ENCODE measurements around the gene LAMA3. TPM values are rescaled to one million over a fixed set of nuclear protein-coding genes. Genes with fewer than 3 reads are reported as not detected.

Gene LAMA3
- total RNA-seq, 4 donors from 2014 or later = 46.5 to 75.4 (median 57.4) TPM

- TF ChIP-seq POLR2A (IDR thresholded peaks at IDR 0.05) (no peak), CTCF (IDR thresholded peaks at IDR 0.05) (no peak)
- intact Hi-C loops (cut with DNase I; ENCODE audit: low total_unique reads) = no loop called here
- Histone ChIP-seq H3K36me3 (no peaks in the 10 kb centered on the region), H3K4me1 (peaks cover 0 to 5% of the 10 kb centered on the region in 2 donors), H3K27me3 (no peaks in the 10 kb centered on the region), H3K9me3 (no peaks in the 10 kb centered on the region), H3K27ac (no peak overlapping the region), H3K4me3 (no peak overlapping the region)
- no peak for DNase-seq
Measured at GRCh38 chr18:23842305-23842704, 153.1 kb downstream of the LAMA3 start.

- DNase-seq = no peak
- Histone ChIP-seq H3K4me3 (no peak overlapping the region), H3K27me3 (no peaks in the 10 kb centered on the region), H3K9me3 (no peaks in the 10 kb centered on the region), H3K36me3 (no peaks in the 10 kb centered on the region), H3K27ac (no peak overlapping the region), H3K4me1 (no peaks in the 10 kb centered on the region)
- intact Hi-C loops (cut with DNase I; ENCODE audit: low total_unique reads) = no loop called here
- TF ChIP-seq POLR2A (IDR thresholded peaks at IDR 0.05) (no peak), CTCF (IDR thresholded peaks at IDR 0.05) (no peak)
Measured at GRCh38 chr18:23844991-23845680, 155.9 kb downstream of the LAMA3 start.

GRCh38 chr18:23845988-23846630 lies 156.9 kb downstream of the LAMA3 start:
- H3K4me3 ChIP-seq = no peak overlapping the region

GRCh38 chr18:23847321-23847986 lies 158.2 kb downstream of the LAMA3 start:
- Histone ChIP-seq H3K27ac (no peak overlapping the region), H3K4me1 (no peaks in the 10 kb centered on the region), H3K27me3 (no peaks in the 10 kb centered on the region), H3K4me3 (no peak overlapping the region), H3K9me3 (no peaks in the 10 kb centered on the region), H3K36me3 (no peaks in the 10 kb centered on the region)
- no peak for TF ChIP-seq POLR2A (IDR thresholded peaks at IDR 0.05)
- TF ChIP-seq CTCF (IDR thresholded peaks at IDR 0.05) = no peak
- intact Hi-C loops (cut with DNase I; ENCODE audit: low total_unique reads) = no loop called here
- DNase-seq = no peak

More at GRCh38 chr18:23845988-23846630, 156.9 kb downstream of the LAMA3 start:
- H3K9me3 ChIP-seq = no peaks in the 10 kb centered on the region
- no peaks in the 10 kb centered on the region for H3K27me3 ChIP-seq
- no peak for TF ChIP-seq POLR2A (IDR thresholded peaks at IDR 0.05)
- TF ChIP-seq CTCF (IDR thresholded peaks at IDR 0.05) = no peak
- no peak overlapping the region for H3K27ac ChIP-seq
- H3K36me3 ChIP-seq = no peaks in the 10 kb centered on the region
- intact Hi-C loops (cut with DNase I; ENCODE audit: low total_unique reads) = no loop called here
- no peak for DNase-seq
- H3K4me1 ChIP-seq = no peaks in the 10 kb centered on the region

- DNase-seq = no peak
- TF ChIP-seq POLR2A (IDR thresholded peaks at IDR 0.05) = no peak
- TF ChIP-seq CTCF (IDR thresholded peaks at IDR 0.05) = no peak
- H3K36me3 ChIP-seq = no peaks in the 10 kb centered on the region
- no peaks in the 10 kb centered on the region for H3K9me3 ChIP-seq
- H3K4me1 ChIP-seq = no peaks in the 10 kb centered on the region
- no peak overlapping the region for H3K4me3 ChIP-seq
- no peaks in the 10 kb centered on the region for H3K27me3 ChIP-seq
- no peak overlapping the region for H3K27ac ChIP-seq
- intact Hi-C loops (cut with DNase I; ENCODE audit: low total_unique reads) = no loop called here
Measured at GRCh38 chr18:23849141-23849540, 159.9 kb downstream of the LAMA3 start.
